Measurements from ENCODE around the gene RNF152. TPM values are rescaled to one million over a fixed set of nuclear protein-coding genes. Genes with fewer than 3 reads are reported as not detected.

Gene RNF152
- total RNA-seq, 1 experiment from 2014 or later = 1.7 TPM

DNA sequence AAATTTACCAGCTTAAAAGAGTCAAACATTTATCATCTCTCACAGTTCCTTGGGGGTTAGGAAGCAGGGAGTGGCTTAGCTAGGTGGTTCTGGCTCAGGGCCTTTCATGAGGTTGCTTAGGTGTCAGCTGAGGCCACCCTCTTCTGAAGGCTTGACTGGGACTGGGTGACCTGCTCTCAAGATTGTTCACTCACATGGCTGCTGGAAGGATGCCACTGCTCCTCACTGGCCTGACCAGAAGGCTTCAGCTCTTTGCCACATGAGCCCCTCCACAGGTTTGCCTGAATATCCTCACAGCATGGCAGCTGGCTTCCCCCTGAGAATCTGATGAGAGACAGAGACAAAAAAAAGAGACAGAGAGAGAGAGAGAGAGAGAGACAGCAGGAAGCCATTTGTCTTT, 17.3 kb upstream of the RNF152 start:
- TF ChIP-seq, protein P1, sequence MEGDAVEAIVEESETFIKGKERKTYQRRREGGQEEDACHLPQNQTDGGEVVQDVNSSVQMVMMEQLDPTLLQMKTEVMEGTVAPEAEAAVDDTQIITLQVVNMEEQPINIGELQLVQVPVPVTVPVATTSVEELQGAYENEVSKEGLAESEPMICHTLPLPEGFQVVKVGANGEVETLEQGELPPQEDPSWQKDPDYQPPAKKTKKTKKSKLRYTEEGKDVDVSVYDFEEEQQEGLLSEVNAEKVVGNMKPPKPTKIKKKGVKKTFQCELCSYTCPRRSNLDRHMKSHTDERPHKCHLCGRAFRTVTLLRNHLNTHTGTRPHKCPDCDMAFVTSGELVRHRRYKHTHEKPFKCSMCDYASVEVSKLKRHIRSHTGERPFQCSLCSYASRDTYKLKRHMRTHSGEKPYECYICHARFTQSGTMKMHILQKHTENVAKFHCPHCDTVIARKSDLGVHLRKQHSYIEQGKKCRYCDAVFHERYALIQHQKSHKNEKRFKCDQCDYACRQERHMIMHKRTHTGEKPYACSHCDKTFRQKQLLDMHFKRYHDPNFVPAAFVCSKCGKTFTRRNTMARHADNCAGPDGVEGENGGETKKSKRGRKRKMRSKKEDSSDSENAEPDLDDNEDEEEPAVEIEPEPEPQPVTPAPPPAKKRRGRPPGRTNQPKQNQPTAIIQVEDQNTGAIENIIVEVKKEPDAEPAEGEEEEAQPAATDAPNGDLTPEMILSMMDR (IDR thresholded peaks at IDR 0.05; ENCODE audit: unreplicated experiment) = no peak
- no peak overlapping the region for H3K27ac Mint-ChIP-seq (ENCODE audit: low read depth, unreplicated experiment)
- CTCF ChIA-PET = interaction anchor here (2.9 kb wide), 1 partner anchor 8 kb away, joined by 27 read pairs; no protein-coding TSS in a partner anchor
- BruUV-seq (replicated peaks) = no TSS peak
- H3K36me3 Mint-ChIP-seq (ENCODE audit: insufficient read depth, unreplicated experiment) = no peaks in the 10 kb centered on the region
- H3K9me3 Mint-ChIP-seq (ENCODE audit: unreplicated experiment) = no peaks in the 10 kb centered on the region
- no peak for DNase-seq (ENCODE audit: unreplicated experiment)
- no peak overlapping the region for H3K4me3 Mint-ChIP-seq (ENCODE audit: unreplicated experiment)
- intact Hi-C loops (cut with micrococcal nuclease) = no loop called here
- no peaks in the 10 kb centered on the region for H3K27me3 Mint-ChIP-seq (ENCODE audit: insufficient read depth, unreplicated experiment)
- POLR2A ChIA-PET = no interaction called here
- H3K4me1 Mint-ChIP-seq (ENCODE audit: insufficient read depth, unreplicated experiment) = no peaks in the 10 kb centered on the region

DNA sequence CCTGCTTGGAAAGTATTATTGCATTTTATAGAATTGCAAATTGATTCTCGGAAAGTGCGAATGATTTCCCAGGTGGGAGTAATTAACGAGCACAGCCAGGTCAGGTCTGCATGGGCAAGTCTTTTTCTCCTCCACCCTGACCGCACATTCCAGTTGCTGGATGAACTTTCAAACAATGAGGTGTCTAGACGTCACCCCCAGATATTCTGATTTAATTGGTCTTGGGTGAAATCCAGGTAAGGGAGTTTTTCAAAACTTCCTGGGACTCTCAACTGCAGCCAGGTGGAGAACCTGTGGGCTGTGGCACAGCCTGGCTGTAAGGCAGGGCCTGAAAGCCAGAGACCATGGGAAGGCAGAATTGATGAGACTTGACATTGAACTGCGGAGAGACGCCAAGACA, 15.9 kb upstream of the RNF152 start:
- Mint-ChIP-seq H3K27me3 (ENCODE audit: insufficient read depth, unreplicated experiment) (no peaks in the 10 kb centered on the region), H3K36me3 (ENCODE audit: insufficient read depth, unreplicated experiment) (no peaks in the 10 kb centered on the region), H3K4me3 (ENCODE audit: unreplicated experiment) (no peak overlapping the region), H3K9me3 (ENCODE audit: unreplicated experiment) (no peaks in the 10 kb centered on the region), H3K27ac (ENCODE audit: low read depth, unreplicated experiment) (no peak overlapping the region), H3K4me1 (ENCODE audit: insufficient read depth, unreplicated experiment) (no peaks in the 10 kb centered on the region)
- no peak for DNase-seq (ENCODE audit: unreplicated experiment)
- intact Hi-C loops (cut with micrococcal nuclease) = loop anchor here (10.0 kb wide), 1 partner anchor 1224 kb away; no protein-coding TSS in a partner anchor
- no TSS peak for BruUV-seq (replicated peaks)
- ChIA-PET POLR2A (no interaction called here), CTCF (interaction anchor here (0.5 kb wide), 1 partner anchor 340 kb away, joined by 3 read pairs; no protein-coding TSS in a partner anchor)
- TF ChIP-seq, protein P1 (IDR thresholded peaks at IDR 0.05; ENCODE audit: unreplicated experiment) = no peak

DNA sequence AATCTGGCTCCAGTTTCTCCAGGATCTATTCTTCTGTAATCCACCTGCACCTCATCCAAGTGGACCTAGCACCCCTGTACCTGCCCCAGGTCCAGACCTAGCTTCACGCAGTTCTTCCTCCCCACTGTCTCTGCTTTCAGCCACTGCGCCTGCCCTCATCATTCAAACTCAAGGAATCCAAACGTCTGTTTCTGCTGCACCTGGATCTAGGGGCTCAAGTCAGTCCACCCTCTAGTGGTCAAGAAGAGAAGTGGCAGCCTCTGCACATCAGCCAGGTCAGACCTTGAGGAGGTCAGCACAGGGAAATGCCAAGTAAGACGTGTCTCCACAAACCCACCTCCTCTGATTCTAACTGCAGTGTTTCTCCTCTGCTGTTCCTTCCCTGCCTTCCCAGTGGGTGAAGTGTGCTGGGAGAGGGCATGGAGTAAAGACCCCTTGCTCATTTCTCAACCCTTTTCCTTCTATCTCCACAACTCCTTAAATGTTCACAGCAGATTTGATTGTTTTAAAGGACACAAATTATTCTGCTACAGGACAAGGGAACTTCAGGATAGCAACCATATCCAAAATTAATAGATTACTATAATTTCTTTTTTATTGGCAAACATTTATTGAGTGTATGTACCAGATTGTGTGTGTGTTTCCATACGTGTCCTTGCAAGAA, 8.6 kb upstream of the RNF152 start:
- H3K27ac Mint-ChIP-seq (ENCODE audit: low read depth, unreplicated experiment) = no peak overlapping the region
- intact Hi-C loops (cut with micrococcal nuclease) = loop anchor here (1.0 to 10.0 kb wide), 2 partner anchors 230 to 1217 kb away; no protein-coding TSS in a partner anchor
- no peak overlapping the region for H3K4me3 Mint-ChIP-seq (ENCODE audit: unreplicated experiment)
- H3K27me3 Mint-ChIP-seq (ENCODE audit: insufficient read depth, unreplicated experiment) = no peaks in the 10 kb centered on the region
- peaks cover 17% of the 10 kb centered on the region for H3K4me1 Mint-ChIP-seq (ENCODE audit: insufficient read depth, unreplicated experiment)
- DNase-seq (ENCODE audit: unreplicated experiment) = peak; percentile 71
- POLR2A ChIA-PET = interaction anchor here (0.5 kb wide), 1 partner anchor 44 kb away, joined by 3 read pairs; no protein-coding TSS in a partner anchor
- TF ChIP-seq, protein P1 (IDR thresholded peaks at IDR 0.05; ENCODE audit: unreplicated experiment) = peak; percentile 93
- no peaks in the 10 kb centered on the region for H3K9me3 Mint-ChIP-seq (ENCODE audit: unreplicated experiment)
- CTCF ChIA-PET = interaction anchor here (0.6 to 3.8 kb wide), 40 partner anchors 10 to 1209 kb away, joined by 3 to 49 read pairs (median 4); no protein-coding TSS in a partner anchor
- no TSS peak for BruUV-seq (replicated peaks)
- H3K36me3 Mint-ChIP-seq (ENCODE audit: insufficient read depth, unreplicated experiment) = no peaks in the 10 kb centered on the region

DNA sequence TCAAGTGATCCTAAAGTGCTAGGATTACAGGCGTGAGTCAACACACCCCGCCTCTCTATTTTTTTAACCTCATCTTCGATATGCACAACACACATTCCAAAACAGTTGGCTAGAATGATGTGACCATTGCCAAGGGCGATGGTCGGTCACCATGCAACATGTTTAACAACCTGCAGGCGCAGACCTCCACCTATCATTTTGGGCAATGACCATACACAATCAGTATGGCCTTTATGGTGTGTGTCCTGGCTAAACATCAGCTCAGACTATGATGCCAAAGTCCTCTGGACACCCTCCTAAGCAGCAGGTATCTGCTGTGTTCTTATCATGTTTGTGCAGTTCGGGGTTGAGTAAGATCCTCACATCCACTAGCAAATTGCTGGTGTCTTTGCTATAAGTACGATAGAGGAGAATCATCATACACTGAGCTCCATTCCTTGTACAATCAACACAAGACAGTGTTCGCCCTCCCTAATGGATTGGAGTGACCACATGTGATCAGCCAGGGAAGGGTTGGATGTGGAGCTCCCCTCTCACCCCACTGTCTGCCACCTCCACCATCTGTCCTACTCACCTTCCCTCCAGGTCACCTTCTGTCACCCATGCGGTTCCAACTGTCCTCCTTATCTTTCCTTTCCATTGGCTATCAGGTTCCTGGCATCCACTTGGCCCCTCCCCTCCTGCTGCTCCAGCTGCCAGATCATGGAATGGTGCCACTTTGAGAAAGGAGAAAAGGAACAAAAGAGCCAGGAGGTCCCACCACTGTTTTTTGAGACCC, 7.9 kb upstream of the RNF152 start:
- Mint-ChIP-seq H3K36me3 (ENCODE audit: insufficient read depth, unreplicated experiment) (no peaks in the 10 kb centered on the region), H3K27ac (ENCODE audit: low read depth, unreplicated experiment) (no peak overlapping the region), H3K9me3 (ENCODE audit: unreplicated experiment) (no peaks in the 10 kb centered on the region), H3K4me1 (ENCODE audit: insufficient read depth, unreplicated experiment) (peaks cover 18% of the 10 kb centered on the region), H3K27me3 (ENCODE audit: insufficient read depth, unreplicated experiment) (no peaks in the 10 kb centered on the region), H3K4me3 (ENCODE audit: unreplicated experiment) (no peak overlapping the region)
- ChIA-PET CTCF (interaction anchor here (0.5 to 3.8 kb wide), 28 partner anchors 10 to 1208 kb away, joined by 3 to 49 read pairs (median 4); no protein-coding TSS in a partner anchor), POLR2A (interaction anchor here (0.5 kb wide), 1 partner anchor 43 kb away, joined by 3 read pairs; no protein-coding TSS in a partner anchor)
- BruUV-seq (replicated peaks) = no TSS peak
- TF ChIP-seq, protein P1 (IDR thresholded peaks at IDR 0.05; ENCODE audit: unreplicated experiment) = no peak
- intact Hi-C loops (cut with micrococcal nuclease) = loop anchor here (1.0 to 10.0 kb wide), 2 partner anchors 231 to 1216 kb away; no protein-coding TSS in a partner anchor
- no peak for DNase-seq (ENCODE audit: unreplicated experiment)
